ENCODE data around the gene DIO1.

DNA sequence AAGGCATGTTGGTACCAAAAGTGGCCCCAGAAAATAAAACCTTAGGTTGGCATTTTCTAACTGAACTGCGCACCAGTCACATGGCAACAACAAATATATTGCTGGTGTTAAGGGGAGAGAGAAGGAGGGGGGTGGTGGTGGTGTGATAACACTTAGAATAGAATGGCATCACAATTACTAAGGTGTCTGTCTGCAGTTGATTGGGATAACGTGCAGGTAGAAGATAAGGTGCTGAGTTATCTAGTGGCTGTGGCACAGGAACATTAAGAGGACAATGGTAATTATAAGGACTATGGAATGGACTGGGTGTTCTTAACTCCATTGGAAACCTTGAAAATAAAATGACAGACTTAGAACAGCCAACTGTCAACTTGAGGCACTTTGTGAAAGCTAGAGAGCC, 3.0 kb upstream of the DIO1 start:
- TF ChIP-seq POLR2A (IDR thresholded peaks at IDR 0.05) (no peak), POLR2AphosphoS5 (IDR thresholded peaks at IDR 0.05) (no peak)
- TF ChIP-seq, protein P1, sequence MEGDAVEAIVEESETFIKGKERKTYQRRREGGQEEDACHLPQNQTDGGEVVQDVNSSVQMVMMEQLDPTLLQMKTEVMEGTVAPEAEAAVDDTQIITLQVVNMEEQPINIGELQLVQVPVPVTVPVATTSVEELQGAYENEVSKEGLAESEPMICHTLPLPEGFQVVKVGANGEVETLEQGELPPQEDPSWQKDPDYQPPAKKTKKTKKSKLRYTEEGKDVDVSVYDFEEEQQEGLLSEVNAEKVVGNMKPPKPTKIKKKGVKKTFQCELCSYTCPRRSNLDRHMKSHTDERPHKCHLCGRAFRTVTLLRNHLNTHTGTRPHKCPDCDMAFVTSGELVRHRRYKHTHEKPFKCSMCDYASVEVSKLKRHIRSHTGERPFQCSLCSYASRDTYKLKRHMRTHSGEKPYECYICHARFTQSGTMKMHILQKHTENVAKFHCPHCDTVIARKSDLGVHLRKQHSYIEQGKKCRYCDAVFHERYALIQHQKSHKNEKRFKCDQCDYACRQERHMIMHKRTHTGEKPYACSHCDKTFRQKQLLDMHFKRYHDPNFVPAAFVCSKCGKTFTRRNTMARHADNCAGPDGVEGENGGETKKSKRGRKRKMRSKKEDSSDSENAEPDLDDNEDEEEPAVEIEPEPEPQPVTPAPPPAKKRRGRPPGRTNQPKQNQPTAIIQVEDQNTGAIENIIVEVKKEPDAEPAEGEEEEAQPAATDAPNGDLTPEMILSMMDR (IDR thresholded peaks at IDR 0.05), result no peak
